Pons (tissue), 1 donor: ENCODE measurements around the gene NDFIP1.

Experiments
- DNase-seq: peaks from one replicate; pipeline ENCODE4 v3.0.0-alpha.2; 2016; ENCODE audit warnings: low spot score

The NDFIP1 gene

GRCh38 chr5:142189813-142190212 lies 81.2 kb downstream of the NDFIP1 start:
- no peak for DNase-seq

GRCh38 chr5:142191776-142192175 lies 83.2 kb downstream of the NDFIP1 start:
- no peak for DNase-seq

GRCh38 chr5:142192286-142193113 lies 83.9 kb downstream of the NDFIP1 start:
- no peak for DNase-seq

GRCh38 chr5:142193114-142193428 lies 84.5 kb downstream of the NDFIP1 start:
- DNase-seq: no peak

- DNase-seq: no peak
Observed at GRCh38 chr5:142197098-142197497, 88.5 kb downstream of the NDFIP1 start.

GRCh38 chr5:142197781-142198180 lies 89.2 kb downstream of the NDFIP1 start:
- DNase-seq: no peak

- no peak for DNase-seq
Observed at GRCh38 chr5:142199388-142199787, 90.8 kb downstream of the NDFIP1 start.

- DNase-seq: no peak
Observed at GRCh38 chr5:142200387-142200786, 91.8 kb downstream of the NDFIP1 start.

- DNase-seq: no peak
Observed at GRCh38 chr5:142201471-142201887, 92.9 kb downstream of the NDFIP1 start.

- DNase-seq: no peak
Observed at GRCh38 chr5:142202282-142202681, 93.7 kb downstream of the NDFIP1 start.
